Thoracic aorta (tissue), 2 donors: Measurements from ENCODE around the gene RAP1A. TPM values are rescaled to one million over a fixed set of nuclear protein-coding genes. Genes with fewer than 3 reads are reported as not detected.

Source experiments
- ATAC-seq: fragments of 150-250 bp; one replicate; pipeline ENCODE4 v1.8.0; 2017; ENCODE audit warnings: low read depth; ENCODE audit not compliant: insufficient number of reproducible peaks, low FRiP score
- DNase-seq: peaks from one replicate; pipeline ENCODE4 v3.0.0-alpha.2; 2020; ENCODE audit warnings: low spot score
- H3K27ac ChIP-seq, 2 donors: fragments of 200-600 bp; sonication (generic); 1 replicate in 1 of 2; 2 replicates in 1 of 2; pipeline ENCODE4 v1.5.1; 2016; ENCODE audit warnings: mild to moderate bottlenecking in 2 of 2, moderate library complexity in 2 of 2
- H3K27me3 ChIP-seq: fragments of 200-600 bp; sonication (generic); replicated peaks from 2 replicates; pipeline ENCODE4 v1.6.0; 2016; ENCODE audit warnings: mild to moderate bottlenecking; ENCODE audit not compliant: insufficient read depth
- H3K36me3 ChIP-seq: fragments of 200-600 bp; sonication (generic); one replicate; pipeline ENCODE4 v1.5.1; 2016
- H3K4me1 ChIP-seq, 2 donors: fragments of 200-600 bp; sonication (generic); 1 replicate in 1 of 2; 2 replicates in 1 of 2; pipeline versions ENCODE4 v1.5.1 to v1.6.0; 2016; ENCODE audit warnings: low read depth in 2 of 2, mild to moderate bottlenecking in 1 of 2; ENCODE audit not compliant: control insufficient read depth in 1 of 2
- H3K4me3 ChIP-seq: fragments of 200-600 bp; sonication (generic); 2 replicates; pipeline ENCODE4 v1.5.1; 2016; ENCODE audit warnings: mild to moderate bottlenecking
- H3K9me3 ChIP-seq: fragments of 200-600 bp; sonication (generic); 2 replicates; pipeline ENCODE4 v1.5.1; 2016
- total RNA-seq, 2 donors: library from RNA; depleted of rRNA; stranded (reverse); fragments of >200 nt; gene quantifications; one replicate each; pipeline versions ENCODE4 v1.1.0 to v1.2.3, GENCODE V29; 2016
- TF ChIP-seq, protein P1 (sequence below): fragments of 200-600 bp; sonication (generic); IDR thresholded peaks from one replicate; pipeline ENCODE4 v1.5.1; 2019; ENCODE audit warnings: antibody characterized with exemption

RAP1A gene
- total RNA-seq, 2 donors from 2014 or later: 67.4 to 75.0 TPM

DNA sequence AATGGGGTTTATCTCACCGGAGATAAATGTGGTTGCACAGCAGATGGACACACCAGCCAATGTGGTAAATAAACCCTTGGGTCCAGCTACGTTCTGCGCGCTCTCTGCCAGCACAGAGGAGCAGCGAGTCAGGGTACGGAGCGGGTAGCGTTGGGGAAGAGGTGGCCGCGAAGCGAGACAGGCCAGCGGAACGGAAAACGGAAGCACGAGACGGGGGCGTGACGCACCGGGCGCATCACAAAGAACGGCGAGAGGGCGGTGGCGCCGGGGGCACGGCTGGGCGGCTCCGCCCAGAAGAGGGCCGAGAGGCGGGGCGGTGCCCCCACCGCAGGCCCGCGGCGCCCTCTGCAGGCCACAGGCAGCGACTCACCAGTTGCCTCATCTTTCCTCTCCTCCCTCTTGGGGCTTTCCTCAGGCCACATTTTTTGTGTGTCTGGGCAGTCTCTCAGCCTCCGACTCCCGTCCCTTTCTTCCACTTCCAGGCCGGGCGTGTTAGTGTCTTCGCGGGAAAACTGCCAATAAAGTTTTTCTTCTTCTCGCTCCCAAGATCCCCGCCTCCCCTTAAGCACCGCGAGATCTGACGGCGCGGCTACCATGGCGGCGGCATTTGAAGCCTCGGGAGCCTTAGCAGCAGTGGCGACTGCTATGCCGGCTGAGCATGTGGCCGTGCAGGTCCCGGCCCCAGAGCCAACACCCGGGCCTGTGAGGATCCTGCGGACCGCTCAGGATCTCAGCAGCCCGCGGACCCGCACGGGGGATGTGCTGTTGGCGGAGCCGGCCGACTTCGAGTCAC, 135.9 kb downstream of the RAP1A start, which contains the start of gene DDX20:
Gene DDX20, plus strand, starts transcription at position 571 of the 793 bp plus-strand sequence. Its CDS starts 24 bp downstream, at position 595.
- no peaks in the 10 kb centered on the region for H3K27me3 ChIP-seq
- ATAC-seq: peak; percentile 95
- TF ChIP-seq, protein P1, sequence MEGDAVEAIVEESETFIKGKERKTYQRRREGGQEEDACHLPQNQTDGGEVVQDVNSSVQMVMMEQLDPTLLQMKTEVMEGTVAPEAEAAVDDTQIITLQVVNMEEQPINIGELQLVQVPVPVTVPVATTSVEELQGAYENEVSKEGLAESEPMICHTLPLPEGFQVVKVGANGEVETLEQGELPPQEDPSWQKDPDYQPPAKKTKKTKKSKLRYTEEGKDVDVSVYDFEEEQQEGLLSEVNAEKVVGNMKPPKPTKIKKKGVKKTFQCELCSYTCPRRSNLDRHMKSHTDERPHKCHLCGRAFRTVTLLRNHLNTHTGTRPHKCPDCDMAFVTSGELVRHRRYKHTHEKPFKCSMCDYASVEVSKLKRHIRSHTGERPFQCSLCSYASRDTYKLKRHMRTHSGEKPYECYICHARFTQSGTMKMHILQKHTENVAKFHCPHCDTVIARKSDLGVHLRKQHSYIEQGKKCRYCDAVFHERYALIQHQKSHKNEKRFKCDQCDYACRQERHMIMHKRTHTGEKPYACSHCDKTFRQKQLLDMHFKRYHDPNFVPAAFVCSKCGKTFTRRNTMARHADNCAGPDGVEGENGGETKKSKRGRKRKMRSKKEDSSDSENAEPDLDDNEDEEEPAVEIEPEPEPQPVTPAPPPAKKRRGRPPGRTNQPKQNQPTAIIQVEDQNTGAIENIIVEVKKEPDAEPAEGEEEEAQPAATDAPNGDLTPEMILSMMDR: peak; percentile 81

DNA sequence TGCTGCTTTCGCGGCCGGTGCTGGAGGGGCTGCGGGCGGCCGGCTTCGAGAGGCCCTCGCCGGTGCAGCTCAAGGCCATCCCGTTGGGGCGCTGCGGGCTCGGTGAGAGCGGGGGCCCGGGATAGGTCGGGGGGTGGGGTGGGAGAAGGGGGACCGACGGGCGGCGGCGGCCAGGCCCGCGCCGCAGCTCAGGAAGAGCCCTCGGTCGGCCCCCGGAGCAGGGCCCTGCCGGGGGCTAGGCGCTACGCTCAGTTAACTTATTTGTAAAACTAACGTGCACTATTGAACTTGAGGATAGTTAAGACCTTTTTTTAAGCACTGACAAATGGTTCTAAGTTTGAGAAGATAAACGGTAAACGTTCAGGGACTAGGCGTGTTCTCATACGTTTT, 136.5 kb downstream of the RAP1A start:
- Histone ChIP-seq H3K27ac (peak overlapping the region; percentile 92 to 93), H3K9me3 (no peaks in the 10 kb centered on the region), H3K27me3 (no peaks in the 10 kb centered on the region), H3K4me1 (peaks cover 8 to 25% of the 10 kb centered on the region in 2 donors), H3K36me3 (peaks cover 6% of the 10 kb centered on the region), H3K4me3 (peak overlapping the region; percentile 95)
- TF ChIP-seq, protein P1: no peak
- no peak for DNase-seq
- peak; percentile 12 for ATAC-seq

More for the DNA sequence above, 135.9 kb downstream of the RAP1A start, which contains the start of gene DDX20:
- Histone ChIP-seq H3K4me3 (peak within 1 kb of the TSS; percentile 95), H3K36me3 (peaks cover under 1% of the 10 kb centered on the region), H3K4me1 (peaks cover 8 to 25% of the 10 kb centered on the region in 2 donors), H3K9me3 (no peaks in the 10 kb centered on the region), H3K27ac (peak within 1 kb of the TSS; percentile 92 to 93)
- peak; percentile 72 for DNase-seq

DNA sequence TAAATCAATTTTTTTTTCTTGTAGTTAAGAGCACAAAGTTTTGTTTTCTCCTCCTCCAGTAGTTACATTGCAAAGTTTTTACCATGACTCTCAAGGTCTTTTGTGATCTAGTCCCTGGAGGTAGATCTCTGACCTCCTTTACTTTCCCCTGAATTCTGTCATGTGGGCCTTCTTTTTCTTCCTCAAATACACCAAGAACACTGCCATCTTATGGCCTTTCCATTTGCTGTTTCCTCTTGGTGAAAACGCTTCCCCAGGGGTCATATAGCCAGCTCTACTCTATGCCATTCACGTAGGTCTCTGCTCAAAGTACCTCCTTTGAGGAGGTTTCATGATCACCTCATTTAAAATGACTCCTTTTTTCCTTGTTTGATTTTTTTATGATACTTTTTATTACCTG, 138.8 kb downstream of the RAP1A start:
- Histone ChIP-seq H3K36me3 (peaks cover 11% of the 10 kb centered on the region), H3K9me3 (no peaks in the 10 kb centered on the region), H3K4me3 (no peak overlapping the region), H3K27ac (no peak overlapping the region), H3K27me3 (no peaks in the 10 kb centered on the region), H3K4me1 (peaks cover 8 to 20% of the 10 kb centered on the region in 2 donors)
- TF ChIP-seq, protein P1: no peak
- ATAC-seq (no peak), DNase-seq (no peak)

DNA sequence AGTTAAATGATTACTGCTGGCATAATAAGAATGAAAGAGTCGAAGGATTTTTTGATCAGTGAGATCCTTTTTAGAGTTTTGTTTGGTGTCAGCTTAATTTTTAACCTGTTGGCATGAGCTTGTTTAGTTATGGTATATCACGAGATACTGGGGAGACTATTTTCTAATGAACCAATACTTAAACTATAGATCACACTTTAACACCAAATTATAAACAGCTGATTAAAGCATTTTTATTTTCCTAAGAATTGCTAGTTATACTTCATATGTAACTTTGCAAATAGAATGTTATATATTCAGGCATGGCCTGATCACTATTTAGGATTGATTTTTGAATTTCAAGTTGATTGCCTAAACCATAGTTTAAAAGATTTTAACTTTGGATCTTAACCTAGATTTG, 142.1 kb downstream of the RAP1A start:
- DNase-seq (no peak), ATAC-seq (no peak)
- Histone ChIP-seq H3K36me3 (peaks cover 28% of the 10 kb centered on the region), H3K4me3 (no peak overlapping the region), H3K9me3 (no peaks in the 10 kb centered on the region), H3K27ac (no peak overlapping the region), H3K4me1 (peaks cover under 1 to 6% of the 10 kb centered on the region in 2 donors), H3K27me3 (no peaks in the 10 kb centered on the region)
- TF ChIP-seq, protein P1: no peak

DNA sequence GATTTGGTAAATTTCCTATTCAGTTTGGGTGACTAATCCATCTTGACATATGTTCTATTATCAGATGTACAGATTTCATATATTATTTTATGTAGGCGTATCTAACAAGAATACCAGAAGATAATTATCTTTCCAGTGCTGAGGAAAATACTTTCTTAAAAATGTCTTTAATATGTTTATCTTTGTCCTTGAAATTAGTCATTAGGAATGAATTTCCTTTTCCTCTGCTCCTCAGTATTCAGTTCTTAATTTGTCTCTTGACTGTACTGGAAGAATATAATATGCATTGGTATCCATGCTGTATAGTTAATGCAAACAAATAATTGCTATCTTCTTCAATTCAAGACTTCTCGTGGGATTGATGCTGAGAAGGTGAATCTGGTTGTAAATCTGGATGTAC, 142.7 kb downstream of the RAP1A start:
- DNase-seq: no peak
- no peak overlapping the region for H3K27ac ChIP-seq
- no peak for ATAC-seq
- no peaks in the 10 kb centered on the region for H3K9me3 ChIP-seq
- H3K4me3 ChIP-seq: no peak overlapping the region
- no peaks in the 10 kb centered on the region for H3K4me1 ChIP-seq
- H3K36me3 ChIP-seq: peaks cover 28% of the 10 kb centered on the region
- no peaks in the 10 kb centered on the region for H3K27me3 ChIP-seq
- TF ChIP-seq, protein P1: no peak

Other genes starting within 250 kb of the RAP1A start
- gene OVGP1, start 192.1 kb upstream of the RAP1A start, total RNA-seq: 10 to 100 TPM in 1 of 2 donors, 1 to 10 TPM in 1; 1.6 to 11.5 TPM
- gene WDR77, start 170.5 kb upstream of the RAP1A start, total RNA-seq: 10 to 100 TPM; 24.9 to 40.6 TPM
- gene ATP5PB, start 170.3 kb upstream of the RAP1A start, total RNA-seq: 10 to 100 TPM; 92.1 to 99.9 TPM
- gene C1orf162, start 145.8 kb upstream of the RAP1A start, total RNA-seq: 10 to 100 TPM; 27.5 to 31.4 TPM
- 10 to 100 TPM in 1 of 2 donors, 1 to 10 TPM in 1; 6.2 to 29.5 TPM for gene ADORA3, start 116.2 kb upstream of the RAP1A start, total RNA-seq
- gene TMIGD3, start 116.2 kb upstream of the RAP1A start, total RNA-seq: 10 to 100 TPM in 1 of 2 donors, 1 to 10 TPM in 1; 4.7 to 20.0 TPM
- gene INKA2, start 119.6 kb downstream of the RAP1A start, total RNA-seq: 1 to 10 TPM; 3.8 to 7.3 TPM
- gene DDX20, start 136.1 kb downstream of the RAP1A start, total RNA-seq: 10 to 100 TPM; 17.2 to 21.5 TPM